Tibial nerve (tissue), 4 donors: ENCODE data around the gene CTAG1B.

Experiments
- EP300 ChIP-seq, 2 donors: sonication (generic); formaldehyde crosslinking; IDR thresholded peaks; one replicate each; pipeline ENCODE4 v1.6.1; 2017; ENCODE audit warnings: antibody characterized with exemption in 2 of 2, mild to moderate bottlenecking in 1 of 2
- POLR2A ChIP-seq, 2 donors: fragments of 450-650 bp; IDR thresholded peaks; one replicate each; pipeline ENCODE4 v1.6.1; 2017; ENCODE audit warnings: antibody characterized with exemption in 2 of 2, mild to moderate bottlenecking in 2 of 2, moderate library complexity in 2 of 2
- TF ChIP-seq, protein P1 (sequence below), 5 experiments: fragments of 200-600 bp in 3 of 5; fragments of 450-650 bp in 2 of 5; sonication (generic) in 3 of 5; IDR thresholded peaks; one replicate each; pipeline ENCODE4 v1.5.1; 2016 to 2019; ENCODE audit warnings: antibody characterized with exemption in 5 of 5, mild to moderate bottlenecking in 3 of 5, moderate library complexity in 2 of 5

GRCh38 chrX:154658957-154659356 is 39.9 kb upstream of the CTAG1B start:
- TF ChIP-seq, protein P1, sequence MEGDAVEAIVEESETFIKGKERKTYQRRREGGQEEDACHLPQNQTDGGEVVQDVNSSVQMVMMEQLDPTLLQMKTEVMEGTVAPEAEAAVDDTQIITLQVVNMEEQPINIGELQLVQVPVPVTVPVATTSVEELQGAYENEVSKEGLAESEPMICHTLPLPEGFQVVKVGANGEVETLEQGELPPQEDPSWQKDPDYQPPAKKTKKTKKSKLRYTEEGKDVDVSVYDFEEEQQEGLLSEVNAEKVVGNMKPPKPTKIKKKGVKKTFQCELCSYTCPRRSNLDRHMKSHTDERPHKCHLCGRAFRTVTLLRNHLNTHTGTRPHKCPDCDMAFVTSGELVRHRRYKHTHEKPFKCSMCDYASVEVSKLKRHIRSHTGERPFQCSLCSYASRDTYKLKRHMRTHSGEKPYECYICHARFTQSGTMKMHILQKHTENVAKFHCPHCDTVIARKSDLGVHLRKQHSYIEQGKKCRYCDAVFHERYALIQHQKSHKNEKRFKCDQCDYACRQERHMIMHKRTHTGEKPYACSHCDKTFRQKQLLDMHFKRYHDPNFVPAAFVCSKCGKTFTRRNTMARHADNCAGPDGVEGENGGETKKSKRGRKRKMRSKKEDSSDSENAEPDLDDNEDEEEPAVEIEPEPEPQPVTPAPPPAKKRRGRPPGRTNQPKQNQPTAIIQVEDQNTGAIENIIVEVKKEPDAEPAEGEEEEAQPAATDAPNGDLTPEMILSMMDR (IDR thresholded peaks at IDR 0.05), result no peak
- TF ChIP-seq POLR2A (IDR thresholded peaks at IDR 0.05), result no peak
- no peak for TF ChIP-seq EP300 (IDR thresholded peaks at IDR 0.05)
